PC-3 (cell line): Measurements from ENCODE around the gene IRF2. TPM values are rescaled to one million over a fixed set of nuclear protein-coding genes. Genes with fewer than 3 reads are reported as not detected.

Experiments used
- ATAC-seq: fragments of 200-7000 bp; cut with Tn5 transposase; 2 replicates; pipeline ENCODE4 v1.9.1; 2020; ENCODE audit warnings: mild to moderate bottlenecking, moderate library complexity
- Bru-seq: library from RNA; stranded (reverse); fragments of 400-500 nt; gene quantifications from one replicate; lab custom pipeline; 2021; lab: Mats Ljungman, UMichigan
- BruChase-seq, 2 experiments: library from RNA; stranded (reverse); fragments of 400-500 nt; gene quantifications; one replicate each; lab custom pipeline; 2021; lab: Mats Ljungman, UMichigan
- BruUV-seq: library from RNA; stranded (reverse); fragments of 400-500 nt; replicated peaks from 2 replicates; lab custom pipeline; 2021; lab: Mats Ljungman, UMichigan
- CTCF ChIA-PET: fragments of 300-600 bp; sonication (Branson Sonifier 250); formaldehyde crosslinking; loops from one replicate; lab custom pipeline; 2022; ENCODE audit warnings: antibody characterized with exemption; lab: Charles Lee
- POLR2A ChIA-PET: fragments of 300-600 bp; sonication (Branson Sonifier 250); formaldehyde crosslinking; loops from one replicate; lab custom pipeline; 2022; ENCODE audit warnings: antibody characterized with exemption; ENCODE audit not compliant: unreplicated experiment; lab: Charles Lee
- DNase-seq: peaks from one replicate; pipeline ENCODE4 v3.0.0-alpha.2; 2015
- H2AFZ ChIP-seq: fragments of 300-600 bp; sonication (generic); 2 replicates; pipeline ENCODE4 v1.6.0; 2016; ENCODE audit warnings: antibody characterized with exemption, low read length
- H3F3A ChIP-seq: fragments of 300-600 bp; sonication (generic); one replicate; pipeline ENCODE4 v1.6.0; 2017; ENCODE audit warnings: antibody characterized with exemption, low read length, control low read depth, mild to moderate bottlenecking; ENCODE audit not compliant: unreplicated experiment
- H3K27ac ChIP-seq: fragments of 300-600 bp; sonication (generic); 2 replicates; pipeline ENCODE4 v1.5.1; 2016; ENCODE audit warnings: mild to moderate bottlenecking, low read length
- H3K27me3 ChIP-seq: fragments of 300-600 bp; sonication (generic); 2 replicates; pipeline ENCODE4 v1.6.1; 2016; ENCODE audit warnings: low read length, mixed read lengths
- H3K36me3 ChIP-seq: fragments of 300-600 bp; sonication (generic); 2 replicates; pipeline ENCODE4 v1.6.1; 2016; ENCODE audit warnings: low read depth, mixed run types, low read length, mixed read lengths
- H3K4me1 ChIP-seq: fragments of 300-600 bp; sonication (generic); 2 replicates; pipeline ENCODE4 v1.5.1; 2016; ENCODE audit warnings: low read length; ENCODE audit not compliant: insufficient read depth
- H3K4me2 ChIP-seq: fragments of 300-600 bp; sonication (generic); 2 replicates; pipeline ENCODE4 v1.6.0; 2016; ENCODE audit warnings: low read length
- H3K4me3 ChIP-seq: fragments of 300-600 bp; sonication (generic); 2 replicates; pipeline ENCODE4 v1.5.1; 2016; ENCODE audit warnings: mild to moderate bottlenecking, low read length, mixed read lengths
- H3K79me2 ChIP-seq: fragments of 300-600 bp; sonication (generic); 2 replicates; pipeline ENCODE4 v1.6.1; 2017; ENCODE audit warnings: low read length, mixed read lengths
- H3K9ac ChIP-seq: fragments of 300-600 bp; sonication (generic); 2 replicates; pipeline ENCODE4 v1.6.0; 2016; ENCODE audit warnings: mild to moderate bottlenecking, low read length
- H3K9me2 ChIP-seq: fragments of 300-600 bp; sonication (generic); replicated peaks from 2 replicates; pipeline ENCODE4 v1.6.1; 2016; ENCODE audit warnings: mixed run types, low read length, mixed read lengths
- H3K9me3 ChIP-seq: fragments of 300-600 bp; sonication (generic); 2 replicates; pipeline ENCODE4 v1.6.1; 2016; ENCODE audit warnings: low read length, mixed read lengths
- H4K20me1 ChIP-seq: fragments of 300-600 bp; sonication (generic); 2 replicates; pipeline ENCODE4 v1.6.1; 2016; ENCODE audit warnings: low read length, mixed read lengths
- CTCF ChIP-seq: fragments of 300-600 bp; sonication (generic); conservative IDR thresholded peaks from 2 replicates; pipeline ENCODE4 v1.5.1; 2017; ENCODE audit warnings: antibody characterized with exemption, low read depth, mild to moderate bottlenecking, low read length
- EZH2 ChIP-seq: fragments of 300-600 bp; sonication (generic); IDR thresholded peaks from one replicate; pipeline ENCODE4 v1.6.1; 2017; ENCODE audit warnings: antibody characterized with exemption, mild to moderate bottlenecking, low read length; ENCODE audit not compliant: unreplicated experiment
- EZH2phosphoT487 ChIP-seq: fragments of 300-600 bp; sonication (generic); IDR thresholded peaks from 2 replicates; pipeline ENCODE4 v1.6.1; 2018; ENCODE audit warnings: mild to moderate bottlenecking, antibody characterized with exemption, low read length, borderline replicate concordance
- intact Hi-C: fragments of 100-400 bp; cut with micrococcal nuclease; formaldehyde crosslinking; loops from 2 replicates; pipeline ENCODE4 v1.9.0; 2023
- long read RNA-seq: library from polyadenylated mRNA; unstranded; transcript quantifications from one replicate; pipeline ENCODE4 v2.0.0, GENCODE V29; 2021; ENCODE audit not compliant: unreplicated experiment
- total RNA-seq: library from RNA; depleted of rRNA; stranded (reverse); fragments of >200 nt; gene quantifications from 2 replicates; pipeline ENCODE4 v1.2.3, GENCODE V29; 2014; rRNA removed

IRF2 gene
- total RNA-seq (7.7 TPM in 2 replicates), Bru-seq, nascent RNA (percentile 71 among the genes with signal in this experiment), BruChase-seq, experiment 1, labeled RNA remaining after a 6-hour chase (percentile 54 among the genes with signal in this experiment), BruChase-seq, experiment 2, labeled RNA remaining after a 2-hour chase (percentile 65 among the genes with signal in this experiment)
- long read RNA-seq, transcript IRF2-201 (9 exons, 2,303 nt) = major isoform, 20 of 26 reads
- long read RNA-seq, partial matches to known transcripts = 4 of 26 reads
- long read RNA-seq, other reads (novel, unspliced or antisense) = 2 of 26 reads

GRCh38 chr4:184474263-184475095, at the start of gene IRF2:
Gene IRF2, minus strand, starts transcription at chr4:184474550. Its CDS starts 45,486 bp downstream, at chr4:184429064.
- POLR2A ChIA-PET = interaction anchor here (0.5 to 0.6 kb wide), 5 partner anchors 12 to 747 kb away, joined by 3 to 17 read pairs (median 3); no protein-coding TSS in a partner anchor
- H3K79me2 ChIP-seq = peaks cover 53% of the 10 kb centered on the region

GRCh38 chr4:184515606-184516005, 41.3 kb upstream of the IRF2 start:
- DNase-seq = no peak
- Histone ChIP-seq H3K9me2 (no peaks in the 10 kb centered on the region), H2AFZ (no peak overlapping the region), H3K4me3 (no peak overlapping the region), H4K20me1 (no peaks in the 10 kb centered on the region), H3K79me2 (no peaks in the 10 kb centered on the region), H3K9me3 (no peaks in the 10 kb centered on the region), H3K27me3 (no peaks in the 10 kb centered on the region), H3K4me1 (peaks cover 7% of the 10 kb centered on the region; the same call in 1 of the 2 replicates), H3K9ac (no peak overlapping the region), H3K4me2 (no peak overlapping the region), H3K36me3 (no peaks in the 10 kb centered on the region), H3K27ac (no peak overlapping the region), H3F3A (no peaks in the 10 kb centered on the region)
- BruUV-seq = no TSS peak
- TF ChIP-seq CTCF (no peak), EZH2 (no peak), EZH2phosphoT487 (no peak)
- no peak for ATAC-seq
- ChIA-PET CTCF (no interaction called here), POLR2A (no interaction called here)
- intact Hi-C loops = no loop called here

More at GRCh38 chr4:184474263-184475095, at the start of gene IRF2:
- H3K36me3 ChIP-seq = no peaks in the 10 kb centered on the region
- no peaks in the 10 kb centered on the region for H3K9me3 ChIP-seq
- peak within 1 kb of the TSS; percentile 84 for H3K27ac ChIP-seq
- H3K4me2 ChIP-seq = peak within 1 kb of the TSS; percentile 93
- H3K9ac ChIP-seq = peak within 1 kb of the TSS; percentile 86
- no peaks in the 10 kb centered on the region for H4K20me1 ChIP-seq
- ATAC-seq = peak; percentile 66
- peaks cover 16% of the 10 kb centered on the region; the same call in 1 of the 2 replicates for H3K4me1 ChIP-seq
- no peak for TF ChIP-seq EZH2phosphoT487
- no peak for TF ChIP-seq CTCF
- no peak for TF ChIP-seq EZH2
- no peaks in the 10 kb centered on the region for H3K27me3 ChIP-seq
- peak within 1 kb of the TSS; percentile 99 for H3K4me3 ChIP-seq
- CTCF ChIA-PET = interaction anchor here (0.6 to 1.0 kb wide), 2 partner anchors 63 to 260 kb away, joined by 3 to 5 read pairs; no protein-coding TSS in a partner anchor
- H3K9me2 ChIP-seq = no peaks in the 10 kb centered on the region
- intact Hi-C loops = loop anchor here (1.0 to 5.0 kb wide), 5 partner anchors 63 to 353 kb away; partner anchors contain the start of genes ACSL1, CASP3 and PRIMPOL
- H3F3A ChIP-seq = no peaks in the 10 kb centered on the region
- BruUV-seq = no TSS peak
- H2AFZ ChIP-seq = peak within 1 kb of the TSS; percentile 75
- peak; percentile 90 for DNase-seq
